Epidermal melanocyte (primary cell): Measurements from ENCODE around the gene RAB11FIP2.

Experiments
- DNase-seq: peaks from one replicate; pipeline ENCODE4 v3.0.0; 2011; ENCODE audit warnings: low spot score; ENCODE audit not compliant: insufficient read length

The RAB11FIP2 gene

DNA sequence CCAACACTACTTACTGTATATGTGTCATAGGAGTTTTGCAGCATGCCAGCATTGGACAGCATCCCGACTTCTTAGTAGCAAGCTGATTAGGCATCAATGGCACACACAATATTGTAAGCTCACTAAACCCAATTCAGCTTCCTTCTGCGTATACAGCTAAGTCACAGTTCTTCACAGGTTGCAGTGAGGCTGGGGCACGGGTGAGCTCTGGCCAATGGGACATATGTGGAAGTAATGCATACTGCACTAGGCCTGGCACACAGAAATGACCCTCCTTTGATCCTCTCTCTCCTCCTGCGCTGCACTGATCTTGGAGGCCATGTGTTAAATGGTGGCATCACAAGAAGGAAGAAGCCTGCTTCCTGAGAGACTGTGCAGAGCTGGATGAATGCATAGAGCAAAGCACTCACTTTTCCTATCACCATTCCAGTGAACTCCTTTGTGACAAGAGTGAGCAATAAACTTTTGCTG lies 11.9 kb downstream of the RAB11FIP2 start:
- no peak for DNase-seq

DNA sequence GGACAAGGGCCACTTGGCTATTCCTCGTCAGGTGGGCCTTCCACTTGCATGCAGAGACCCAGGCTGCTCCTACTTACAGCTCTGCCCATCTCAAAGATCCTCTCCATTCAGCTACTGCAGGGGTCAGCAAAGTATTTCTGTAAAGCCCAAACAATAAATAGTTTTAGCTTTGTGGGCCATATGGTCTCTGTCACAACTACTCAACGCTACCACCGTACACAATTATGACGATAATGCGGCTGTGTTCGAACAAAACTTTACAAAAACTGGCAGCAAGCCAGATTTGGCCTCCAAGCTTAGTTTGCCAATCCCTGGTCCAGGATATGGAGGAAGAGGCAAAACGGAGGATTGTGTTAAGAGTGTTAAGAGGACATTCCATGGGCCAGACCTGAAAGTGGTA lies 12.8 kb downstream of the RAB11FIP2 start:
- no peak for DNase-seq

DNA sequence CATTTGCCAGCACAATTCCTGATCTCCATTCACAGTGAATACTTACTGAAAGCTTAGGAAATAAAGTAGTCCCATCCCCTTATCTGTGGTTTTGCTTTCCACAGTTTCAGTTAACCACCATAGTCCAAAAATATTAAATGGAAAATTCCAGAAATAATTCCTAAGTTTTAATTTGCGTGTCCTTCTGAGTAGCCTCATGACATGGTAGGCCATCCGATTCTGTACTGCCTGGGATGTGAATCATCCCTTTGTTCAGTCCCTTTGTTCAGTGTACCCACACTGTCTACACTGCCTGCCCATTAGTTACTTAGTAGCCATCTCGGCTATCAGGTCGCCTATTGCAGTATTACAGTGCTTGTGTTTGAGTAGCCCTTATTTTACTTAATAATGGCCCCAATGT lies 14.2 kb downstream of the RAB11FIP2 start:
- no peak for DNase-seq

DNA sequence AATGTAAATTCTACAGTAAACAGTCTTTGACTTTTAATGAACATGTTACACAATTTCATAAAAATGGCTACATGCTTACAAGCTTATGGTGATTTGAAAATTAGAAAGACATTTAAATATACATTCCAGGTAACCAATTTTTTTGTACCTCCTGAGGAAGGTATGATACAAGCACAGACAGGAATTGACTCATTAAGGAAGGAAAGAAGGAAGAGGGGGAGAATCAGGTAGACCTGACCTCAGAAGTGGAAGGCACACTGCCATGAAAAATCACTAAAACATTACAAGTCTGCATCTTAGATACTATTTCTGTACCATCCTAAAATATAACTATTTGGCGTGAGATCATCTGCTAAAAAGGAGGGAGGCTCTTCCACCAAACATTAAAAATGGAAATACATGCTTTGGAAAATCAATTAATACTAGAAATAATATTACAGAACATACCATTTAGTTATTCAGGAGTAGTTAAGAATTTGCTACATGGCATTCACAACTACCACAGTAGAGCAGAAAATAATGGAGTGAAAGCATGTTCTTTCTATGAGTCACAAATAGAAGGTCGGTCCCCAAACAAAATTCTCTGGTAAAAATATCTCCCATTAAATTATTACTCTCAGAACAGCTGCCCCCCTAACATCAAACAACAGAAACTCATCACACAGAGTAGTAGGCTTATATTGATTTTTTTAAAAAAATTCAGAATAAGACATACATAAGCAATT lies 15.2 kb downstream of the RAB11FIP2 start:
- DNase-seq, result no peak

DNA sequence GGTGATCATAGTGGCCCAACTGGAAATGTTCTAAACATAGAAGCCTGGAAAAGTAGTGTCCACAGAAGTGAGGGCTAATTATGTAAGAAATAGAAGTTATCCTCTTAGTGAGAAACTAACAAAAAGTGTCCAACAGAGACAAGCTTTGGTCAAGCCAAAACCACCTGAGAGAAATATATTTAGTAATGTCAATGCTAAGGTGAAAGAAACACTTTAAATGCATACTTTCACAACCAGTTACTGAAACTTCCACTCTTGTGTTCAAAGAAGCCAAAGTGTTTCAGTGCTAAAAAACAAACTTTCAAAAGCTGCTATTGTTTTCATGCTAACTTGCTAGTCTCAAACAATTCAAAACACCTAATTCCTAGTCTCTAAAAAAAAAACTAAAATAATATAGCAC lies 18.1 kb downstream of the RAB11FIP2 start:
- no peak for DNase-seq

DNA sequence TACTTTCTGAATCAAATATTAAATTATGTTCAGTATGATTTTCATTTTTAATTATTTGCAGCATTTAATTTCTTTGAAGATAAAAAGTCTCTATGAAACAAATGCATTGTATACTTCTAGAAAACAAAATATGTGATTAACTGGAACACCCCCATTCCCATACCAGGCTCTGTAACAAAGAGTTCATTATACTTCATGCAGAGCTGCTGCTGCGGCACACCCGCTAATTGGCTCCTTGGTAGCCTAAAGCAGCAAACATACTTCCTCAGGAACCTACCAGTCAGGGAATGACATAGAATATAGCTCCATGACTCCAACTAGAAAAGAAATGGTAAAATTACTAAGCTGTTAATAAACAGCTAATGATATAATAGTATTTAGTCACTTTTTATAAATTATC lies 19.3 kb downstream of the RAB11FIP2 start:
- peak; percentile 56 for DNase-seq

DNA sequence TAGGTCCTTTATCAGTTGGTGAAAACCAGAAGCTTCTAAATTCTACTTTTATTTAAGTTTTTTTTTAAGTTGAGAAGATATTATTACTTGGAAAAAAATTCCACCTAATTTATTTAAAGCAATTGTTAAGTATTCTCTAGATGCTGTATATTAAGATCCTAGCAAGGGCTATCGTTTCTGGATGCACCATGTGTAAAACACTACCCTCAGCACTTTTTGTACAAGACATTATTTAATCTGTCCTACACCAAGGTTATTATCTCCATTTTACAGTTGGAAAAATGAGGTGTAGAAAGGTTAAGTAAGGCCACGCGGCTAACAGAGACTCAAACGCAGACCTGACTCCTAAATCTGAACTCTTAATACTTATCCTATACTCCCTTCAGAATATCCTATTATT lies 19.8 kb downstream of the RAB11FIP2 start:
- no peak for DNase-seq

DNA sequence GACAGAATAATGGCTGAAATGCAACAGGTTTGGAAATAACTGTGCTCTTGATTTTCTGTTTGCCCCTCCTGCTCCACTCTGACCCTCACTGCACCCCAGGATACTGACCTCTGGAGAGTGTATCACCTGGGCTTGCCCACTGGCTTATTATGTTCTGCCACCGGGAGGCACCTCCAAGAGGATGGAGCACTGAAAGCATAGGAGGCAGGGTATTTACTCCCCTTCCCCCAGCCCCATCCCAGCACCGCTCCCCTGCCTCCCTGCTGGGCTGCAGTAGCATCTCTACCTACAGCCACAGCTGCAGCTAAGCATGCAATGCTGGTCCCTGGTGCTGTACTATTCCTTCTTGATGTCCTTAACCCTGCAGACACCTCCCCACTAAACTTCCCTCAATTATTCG lies 26.4 kb downstream of the RAB11FIP2 start:
- no peak for DNase-seq

DNA sequence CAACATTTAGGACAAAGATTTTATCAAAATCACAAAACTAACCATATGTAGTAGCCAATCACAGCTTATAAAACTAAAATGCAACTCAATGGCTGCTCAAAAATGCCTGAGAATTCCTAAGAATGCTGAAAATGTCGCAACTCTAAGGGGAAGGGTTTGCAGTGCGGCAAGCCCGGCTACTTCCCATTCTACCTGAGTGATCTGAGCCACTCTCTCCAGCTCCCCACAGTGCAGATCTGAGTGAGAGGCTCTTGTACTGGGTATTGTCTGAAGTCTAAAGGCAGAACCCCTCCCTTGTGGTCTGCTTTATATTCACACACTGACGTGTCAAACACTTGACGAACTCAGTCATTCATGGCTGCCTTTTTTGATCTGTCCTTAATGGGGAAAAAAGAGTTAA lies 28.9 kb downstream of the RAB11FIP2 start:
- no peak for DNase-seq

DNA sequence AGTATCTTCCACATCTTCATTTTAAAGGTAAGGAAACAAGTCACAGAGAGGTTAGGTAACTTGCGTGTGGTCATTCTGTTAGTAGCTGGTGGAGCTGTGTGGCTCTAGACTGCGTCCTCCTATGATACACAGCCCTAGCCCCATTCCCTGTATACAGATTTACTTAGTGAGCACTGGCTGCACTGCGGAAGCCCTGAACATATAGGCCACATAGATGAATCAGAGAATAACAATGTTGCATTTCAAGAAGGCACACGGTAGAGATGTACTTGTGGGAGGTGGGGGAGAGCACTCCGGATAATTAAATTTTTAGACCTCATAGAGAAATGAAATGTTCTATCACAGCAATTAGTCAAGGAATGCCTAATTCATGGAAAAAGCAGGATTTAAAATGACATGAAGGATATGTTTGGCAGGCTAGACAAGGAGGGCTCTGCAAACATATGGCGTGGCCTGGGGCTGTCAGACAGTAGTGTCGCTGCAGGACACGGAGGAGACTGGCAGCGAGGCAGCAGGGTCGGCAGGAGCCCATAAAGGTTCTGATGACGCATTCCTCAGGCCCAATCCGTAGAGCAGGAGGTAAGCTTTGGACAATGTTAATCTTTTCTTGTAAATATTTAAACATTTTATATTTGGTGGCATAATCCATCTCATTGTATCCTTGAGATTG lies 29.5 kb downstream of the RAB11FIP2 start:
- no peak for DNase-seq

DNA sequence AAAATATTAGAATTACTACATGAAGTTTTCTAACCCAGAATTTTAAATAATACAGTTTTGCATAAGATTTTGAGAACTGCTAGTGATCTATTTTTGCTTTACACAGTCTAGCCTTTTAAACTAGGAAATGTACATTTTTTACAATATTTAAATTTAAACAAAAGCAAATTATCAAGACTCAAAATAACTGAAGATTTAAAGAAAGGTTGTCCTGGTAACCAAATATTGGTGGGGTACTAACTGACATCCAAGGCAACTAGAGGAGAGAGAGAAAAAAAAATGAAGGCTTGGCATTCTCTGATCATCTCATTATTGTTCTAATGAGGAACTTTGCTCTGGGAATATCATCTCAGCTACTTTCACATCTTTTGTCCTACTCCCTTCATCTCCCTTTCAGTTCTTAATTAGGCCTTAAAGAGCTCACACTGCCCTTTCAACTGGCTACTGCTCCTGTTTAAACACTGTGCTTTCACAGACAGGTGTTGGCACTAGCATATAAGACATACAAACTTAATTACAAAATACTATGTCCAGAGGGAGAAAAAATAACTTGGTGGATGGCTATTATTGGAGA lies 33.7 kb downstream of the RAB11FIP2 start:
- DNase-seq, result no peak

DNA sequence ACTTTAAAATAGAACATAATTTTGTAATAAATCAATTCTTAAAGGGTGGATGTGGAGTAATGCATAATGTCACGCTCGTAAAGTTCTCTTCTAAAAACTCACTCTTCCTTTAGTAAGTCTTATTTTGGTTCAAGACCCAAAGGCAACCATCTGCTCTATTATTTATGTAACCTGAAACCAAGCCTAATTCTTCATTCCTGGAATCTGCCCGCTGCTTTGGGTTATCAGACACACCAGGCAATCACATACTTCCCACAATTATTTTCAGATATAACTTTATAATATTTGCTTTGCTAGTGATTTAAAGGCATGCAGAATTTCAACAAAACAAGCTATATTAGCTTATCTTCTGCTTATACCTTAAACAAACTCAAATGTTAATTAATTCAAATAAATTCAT lies 39.0 kb downstream of the RAB11FIP2 start:
- no peak for DNase-seq

DNA sequence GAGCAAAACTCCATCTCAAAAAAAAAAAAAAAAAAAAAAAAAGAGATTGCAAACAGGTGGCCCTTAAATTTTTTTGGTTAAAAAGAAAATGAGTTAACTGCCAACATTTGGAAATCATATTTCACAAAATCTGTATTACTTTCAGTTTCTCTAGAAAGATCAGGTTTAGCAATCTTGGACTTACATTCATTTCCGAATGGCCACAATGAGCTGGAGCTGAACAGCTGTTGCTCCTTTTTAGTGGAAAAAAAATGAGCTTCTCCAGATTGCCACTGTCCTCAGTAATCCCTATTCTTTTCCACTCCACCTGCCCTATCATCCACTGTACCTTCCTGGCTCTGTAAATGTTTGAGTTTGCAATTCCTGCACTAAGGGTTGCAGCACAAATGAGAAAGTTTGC lies 43.6 kb downstream of the RAB11FIP2 start:
- DNase-seq, result no peak

DNA sequence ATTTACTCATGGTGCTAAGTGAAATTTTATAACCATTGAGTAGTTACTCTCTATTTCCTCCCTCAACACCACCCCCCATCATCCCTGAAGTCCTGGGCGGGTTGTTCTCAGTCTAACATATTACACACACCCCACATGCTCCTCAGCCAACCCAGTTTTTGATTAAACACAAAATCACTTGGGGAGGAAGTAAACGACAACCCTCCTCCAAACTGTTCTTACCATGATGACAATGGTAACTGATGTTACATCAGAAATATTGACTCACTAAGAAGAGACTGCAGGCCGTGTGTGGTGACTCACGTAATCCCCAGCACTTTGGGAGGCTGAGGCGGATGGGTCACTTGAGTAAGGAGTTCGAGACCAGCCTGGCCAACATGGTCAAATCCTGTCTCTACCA lies 44.2 kb downstream of the RAB11FIP2 start:
- no peak for DNase-seq

DNA sequence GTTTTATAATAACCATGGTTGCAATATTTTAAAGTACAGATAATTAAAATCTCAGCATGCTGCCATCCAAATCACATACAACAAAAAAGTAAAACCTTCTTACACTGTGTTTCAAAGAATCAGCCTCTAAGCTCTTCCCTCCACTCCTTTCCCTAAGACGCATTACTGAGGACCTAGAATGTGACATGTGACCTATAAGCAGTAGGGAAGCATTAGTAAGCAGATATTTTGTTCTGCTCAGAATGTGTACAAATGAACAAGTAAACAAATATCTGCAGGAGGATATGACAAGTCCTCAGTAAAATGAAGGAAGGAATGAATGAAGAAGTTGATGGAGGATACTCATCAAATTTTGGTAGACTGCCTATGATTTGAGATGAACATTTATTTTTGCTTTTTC lies 49.1 kb downstream of the RAB11FIP2 start:
- no peak for DNase-seq

DNA sequence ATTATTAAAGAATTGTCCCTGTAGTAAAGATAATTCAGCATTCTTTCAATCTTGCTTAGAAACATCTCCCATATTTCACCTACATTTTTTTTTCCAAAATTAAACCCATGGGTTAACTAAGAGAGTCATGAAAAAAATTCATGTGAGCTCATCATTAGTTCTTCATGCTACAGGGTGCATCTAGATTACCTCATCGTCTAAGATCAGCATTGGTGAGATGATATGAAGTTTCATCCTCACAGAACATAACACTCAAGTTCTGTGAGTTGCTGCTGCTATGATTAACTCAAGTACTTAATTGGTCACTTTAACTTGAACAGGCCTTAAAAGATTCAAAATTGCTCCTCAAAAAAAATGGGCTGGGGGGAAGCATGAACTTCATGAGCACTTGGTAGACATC lies 50.0 kb downstream of the RAB11FIP2 start:
- no peak for DNase-seq

DNA sequence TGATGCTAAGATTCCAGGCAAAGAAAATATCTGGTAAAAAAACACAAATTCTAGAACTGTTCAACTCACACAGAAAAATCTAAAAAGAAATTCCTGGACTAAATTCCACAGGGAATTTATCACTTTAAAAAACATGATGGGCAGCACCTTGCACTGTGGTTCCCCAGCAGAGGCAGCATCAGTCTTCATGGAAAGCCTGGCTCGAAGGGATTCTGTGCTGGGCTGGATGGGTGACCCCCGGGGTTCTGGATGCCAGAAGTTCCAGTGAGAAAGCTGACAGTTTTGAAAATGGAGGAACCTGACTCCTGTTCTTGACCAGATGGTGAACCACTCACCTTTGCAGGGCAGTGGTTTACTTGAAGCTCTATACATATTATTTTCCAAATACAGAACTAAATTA lies 52.0 kb downstream of the RAB11FIP2 start:
- no peak for DNase-seq

DNA sequence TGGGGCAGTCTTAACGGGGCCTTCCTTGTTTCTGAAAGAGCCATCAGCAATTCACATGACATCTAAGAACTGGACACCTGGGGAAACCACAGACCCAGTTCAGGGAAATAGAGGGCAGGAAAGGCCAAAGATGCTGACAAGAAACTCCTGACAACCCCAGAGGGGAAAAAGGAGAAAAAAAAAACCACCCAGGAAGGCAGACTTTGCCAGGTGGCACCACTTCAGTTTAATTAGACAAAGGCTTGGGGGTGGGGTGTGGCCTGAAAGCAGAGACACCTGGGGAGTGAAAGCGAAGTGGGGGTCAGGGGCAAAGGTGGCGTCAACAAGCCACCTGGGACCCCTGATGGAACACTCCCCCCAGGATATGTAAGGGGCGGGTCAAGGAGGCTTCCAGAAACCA lies 53.6 kb downstream of the RAB11FIP2 start:
- no peak for DNase-seq

DNA sequence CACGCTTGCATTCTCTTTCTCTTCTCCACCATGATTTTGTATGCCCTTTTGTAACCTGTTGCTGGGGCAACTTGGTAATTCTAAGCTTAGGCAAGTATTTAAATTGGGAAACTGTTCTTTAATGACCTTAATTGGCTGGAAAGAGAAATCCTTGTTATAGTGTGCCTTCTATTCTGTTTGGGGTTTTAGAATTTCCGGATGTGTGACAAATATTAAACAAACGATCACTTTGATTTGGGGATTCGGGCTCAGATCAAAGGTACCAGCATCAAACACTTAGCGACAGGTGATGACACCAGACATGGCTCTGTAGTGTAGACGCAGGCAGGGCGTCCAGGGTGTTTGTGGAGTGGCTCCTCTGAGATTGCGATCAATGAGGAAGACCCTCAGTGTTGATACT lies 55.0 kb downstream of the RAB11FIP2 start:
- no peak for DNase-seq

DNA sequence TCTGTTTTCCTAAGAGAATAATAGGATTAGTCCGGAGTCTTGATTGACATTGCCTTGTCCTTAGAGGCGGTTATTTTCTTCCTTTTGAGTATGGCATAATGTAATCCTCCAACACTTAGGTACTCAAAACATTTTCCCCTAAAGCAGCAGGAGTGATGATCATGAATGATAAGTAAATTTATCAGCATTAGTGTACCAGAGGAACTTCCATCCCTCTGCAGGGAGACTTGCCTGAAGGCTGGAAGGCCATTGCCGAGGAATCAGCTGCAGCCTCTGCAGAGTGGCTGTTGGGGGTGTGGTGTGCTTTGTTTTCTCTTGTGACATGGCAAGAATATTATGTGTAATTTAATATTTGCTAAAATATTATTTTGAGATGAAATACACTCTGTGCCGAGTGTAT lies 56.8 kb downstream of the RAB11FIP2 start:
- DNase-seq, result no peak

DNA sequence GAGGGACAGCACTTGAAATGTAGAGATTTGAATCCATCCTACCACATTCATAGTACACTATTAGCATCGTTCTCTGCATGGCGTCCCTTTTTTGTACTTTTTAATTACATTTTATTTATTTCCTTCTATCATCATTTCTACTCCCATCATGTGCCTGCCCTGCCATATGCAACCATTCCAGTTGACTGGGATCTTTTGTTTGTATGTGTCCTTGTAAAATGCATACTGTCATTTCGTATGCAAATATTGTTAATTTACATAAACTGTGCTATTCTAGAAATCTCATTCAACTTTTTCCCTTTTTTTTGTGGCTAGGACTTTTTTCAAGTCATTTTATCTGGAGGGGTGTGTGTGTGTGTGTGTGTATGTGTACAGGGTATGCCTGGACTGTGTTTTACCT lies 57.9 kb downstream of the RAB11FIP2 start:
- no peak for DNase-seq

DNA sequence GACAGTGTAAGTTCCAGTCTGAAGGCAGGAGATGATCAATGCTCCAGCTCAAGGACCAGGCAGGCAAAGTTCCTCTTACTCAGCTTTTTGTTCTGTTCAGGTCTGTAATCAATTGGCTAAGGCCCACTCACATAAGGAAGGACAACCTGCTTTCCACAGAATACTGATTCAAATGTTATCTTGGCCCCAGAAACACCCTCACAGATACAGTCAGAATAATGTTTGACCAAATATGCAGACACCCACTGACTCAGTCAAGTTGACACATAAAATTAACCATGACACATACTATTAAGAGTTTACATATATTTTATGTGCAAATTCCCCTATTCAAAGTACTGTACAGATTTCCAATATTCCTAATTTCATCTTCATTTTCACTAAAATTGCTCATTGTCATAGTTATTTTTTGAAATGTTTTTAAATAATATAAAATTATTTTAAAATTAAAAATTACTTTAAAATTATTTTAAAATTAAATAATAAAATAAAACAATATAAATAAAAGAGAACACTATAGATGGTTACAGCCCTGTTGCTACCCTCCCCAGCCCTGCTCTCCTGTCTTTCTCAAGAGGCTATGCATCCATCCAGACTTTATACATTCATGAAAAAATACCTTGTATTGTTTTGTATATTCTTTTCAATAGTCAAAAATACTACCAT lies 59.4 kb downstream of the RAB11FIP2 start:
- no peak for DNase-seq
